ENCODE measurements around the gene PTPRG.
"Not testable (repeated sequence)": the region's sequence is repeated elsewhere in the genome, so short reads cannot be mapped to it uniquely, and the experiment has no call there.

PTPRG gene

DNA sequence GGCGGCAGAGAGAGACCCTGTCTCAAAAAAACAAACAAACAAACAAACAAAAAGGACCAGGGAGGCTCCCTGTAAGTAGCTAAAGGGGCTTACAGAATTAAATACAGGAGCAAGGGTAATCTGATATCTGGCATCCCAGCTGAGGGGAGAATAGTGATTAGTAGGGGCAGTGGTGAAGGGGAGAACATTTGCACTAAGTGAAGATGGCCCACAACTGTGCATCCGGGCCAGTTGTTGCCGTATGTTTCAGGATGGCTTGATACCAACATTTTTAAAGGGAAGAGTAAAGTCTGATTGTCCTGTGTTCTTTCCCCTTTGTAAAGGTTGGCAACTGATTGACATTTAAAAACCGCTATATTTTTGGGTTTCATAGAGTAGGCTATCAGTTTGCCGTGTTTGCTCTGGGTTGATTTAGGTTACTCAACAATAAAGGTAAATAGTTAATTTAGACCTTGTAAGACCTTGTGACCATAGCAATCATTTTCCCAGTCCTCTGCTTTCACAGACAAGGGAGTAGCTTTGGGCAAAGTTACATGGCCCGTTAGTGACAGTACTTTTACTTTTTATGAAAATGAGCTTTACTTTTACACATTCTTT is 167.8 kb downstream of the PTPRG start:
- no peak for DNase-seq

DNA sequence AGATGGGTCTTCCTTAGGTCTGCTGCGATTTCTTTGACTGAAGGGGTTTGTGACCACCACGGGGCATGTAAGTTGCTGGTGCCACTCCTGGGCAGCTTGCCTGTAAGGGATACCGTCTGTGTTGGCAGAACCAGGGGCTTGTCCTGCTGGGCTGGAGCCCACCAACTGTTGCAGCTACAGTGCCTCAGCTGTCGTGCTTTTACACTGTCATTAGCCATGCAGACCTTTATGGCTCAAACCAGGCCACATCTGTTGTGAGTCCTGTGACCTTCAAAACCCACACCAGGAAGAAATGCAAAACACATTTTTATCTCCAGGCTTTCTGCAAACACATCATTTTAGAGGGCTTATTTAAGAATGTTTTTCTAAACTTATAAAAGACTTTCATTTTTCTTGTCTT is 168.7 kb downstream of the PTPRG start:
- no peak for DNase-seq

DNA sequence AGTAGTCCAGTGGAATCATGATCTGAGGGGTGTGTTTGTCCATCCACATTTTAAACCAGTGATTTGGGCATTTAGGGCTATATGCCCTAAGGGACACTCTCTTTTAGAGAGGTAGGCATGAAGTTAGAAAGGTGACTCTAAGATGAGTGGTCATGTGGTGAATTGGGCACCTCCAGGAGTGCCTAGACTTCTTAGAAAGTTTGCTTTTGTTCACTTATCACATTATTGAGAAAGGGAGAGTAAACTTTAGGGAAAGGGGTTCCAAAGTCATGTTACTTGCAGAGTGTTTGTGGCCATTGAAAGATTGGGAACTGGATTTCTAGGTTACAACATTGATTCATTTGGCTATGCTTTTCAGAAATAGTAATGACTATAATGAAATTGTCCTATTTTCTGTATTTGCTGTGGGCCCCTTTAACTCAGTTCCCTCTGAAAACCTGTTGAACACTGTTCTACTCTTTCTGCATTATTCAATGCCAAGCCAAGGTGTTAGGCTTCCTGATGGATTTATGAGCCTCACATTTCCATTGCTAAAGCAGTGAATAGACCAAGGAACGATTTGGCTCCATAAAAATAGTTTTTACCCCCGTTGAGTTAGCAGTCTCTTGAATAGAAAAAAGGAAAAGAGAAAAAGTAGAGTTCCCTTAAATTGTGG is 169.3 kb downstream of the PTPRG start:
- no peak for DNase-seq

DNA sequence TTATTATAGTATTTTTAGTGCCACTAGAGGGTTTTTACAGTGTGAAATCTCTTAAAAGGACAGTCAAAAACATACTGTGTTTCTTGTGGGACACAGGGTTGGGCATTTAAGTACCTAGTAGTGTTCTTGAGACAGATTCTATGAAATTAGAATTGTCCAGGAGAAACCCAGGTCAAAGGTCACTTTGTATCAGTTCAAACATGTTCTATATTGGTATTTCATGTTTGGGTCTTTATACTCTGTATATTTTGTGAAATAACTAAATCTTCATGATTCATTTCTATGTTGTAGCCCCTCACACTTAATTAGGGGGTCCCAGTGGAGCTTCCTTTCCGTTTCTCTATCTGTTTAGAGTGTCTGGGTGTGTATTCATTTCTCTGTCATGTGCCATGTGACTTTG is 171.6 kb downstream of the PTPRG start:
- no peak for DNase-seq

DNA sequence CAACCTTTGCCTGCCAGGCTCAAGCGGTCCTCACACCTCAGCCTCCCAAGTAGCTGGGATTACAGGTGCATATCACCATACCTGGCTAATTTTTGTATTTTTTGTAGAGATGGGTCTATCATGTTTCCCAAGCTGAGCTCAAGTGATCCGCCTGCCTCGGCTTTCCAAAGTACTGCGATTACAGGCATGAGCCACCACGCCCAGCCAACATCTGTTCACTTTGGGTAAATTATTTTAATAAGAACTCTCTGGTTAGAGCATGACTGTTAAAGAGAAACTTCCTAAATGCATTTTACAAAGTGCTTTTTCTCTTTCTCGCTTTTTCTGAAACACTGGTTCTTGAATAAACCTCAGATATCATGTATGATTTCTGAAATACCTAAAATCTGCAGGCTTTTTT is 172.5 kb downstream of the PTPRG start:
- DNase-seq, result no peak

DNA sequence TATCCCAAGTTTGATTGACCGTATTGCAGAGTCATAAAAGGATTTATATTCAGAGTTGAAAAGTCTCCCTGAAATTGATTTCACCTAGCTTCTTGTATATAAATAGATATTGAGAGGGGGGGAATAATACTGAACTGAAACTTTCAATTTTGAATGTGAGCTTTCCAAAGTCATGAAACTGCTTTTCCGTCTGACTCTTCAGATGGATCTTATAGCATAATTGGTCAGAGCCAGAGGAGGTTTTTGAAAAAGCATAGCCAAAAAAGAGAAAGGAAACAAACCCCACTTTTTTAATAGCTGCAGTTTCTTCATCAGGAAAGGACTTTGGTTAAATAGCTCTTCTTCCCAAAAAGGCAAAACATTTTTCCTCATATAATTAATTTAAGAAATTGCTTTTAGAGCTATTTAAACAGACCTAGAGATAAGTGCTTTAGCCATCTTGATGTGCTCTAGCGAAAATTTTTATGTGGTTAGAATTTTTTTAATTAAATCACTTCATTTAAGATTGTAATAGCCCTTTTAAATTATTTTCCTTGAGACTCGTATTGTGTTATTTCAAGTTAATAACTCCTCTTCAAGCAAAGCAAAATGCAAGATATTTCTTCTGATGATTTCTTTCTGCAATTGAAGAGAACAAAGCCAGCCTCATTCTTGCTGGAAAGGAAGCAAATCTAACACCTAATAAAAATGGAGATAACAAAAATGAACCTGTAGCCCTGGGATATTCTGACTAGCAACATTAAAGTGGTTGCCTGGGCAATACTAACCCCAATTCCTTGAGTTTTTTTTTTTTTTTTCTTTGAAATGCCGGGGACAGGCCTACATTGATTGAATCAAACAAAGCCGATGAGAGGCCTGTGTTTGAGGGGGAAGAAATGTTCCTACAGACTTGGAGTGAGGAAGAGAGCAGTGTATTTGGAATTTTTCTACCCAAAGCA is 173.6 kb downstream of the PTPRG start:
- DNase-seq, result no peak

DNA sequence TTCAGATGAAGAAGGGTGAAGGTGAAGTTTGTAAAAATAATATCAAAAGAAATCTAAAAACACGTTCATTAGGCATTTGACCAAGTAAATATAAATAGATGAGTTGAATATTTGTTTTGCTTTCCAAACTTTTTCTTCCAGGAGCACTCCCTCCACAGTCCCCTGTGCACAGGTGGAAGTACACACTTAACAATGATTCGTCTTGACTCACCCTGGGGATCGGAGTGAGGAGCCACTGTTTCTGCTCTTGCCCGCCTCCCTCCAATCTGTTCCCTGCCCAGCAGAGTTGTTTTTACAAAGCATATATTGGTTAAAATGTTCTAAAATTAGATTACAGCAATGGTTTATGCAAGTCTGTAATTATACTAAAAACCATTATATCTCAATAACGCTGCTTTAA is 175.1 kb downstream of the PTPRG start:
- no peak for DNase-seq

DNA sequence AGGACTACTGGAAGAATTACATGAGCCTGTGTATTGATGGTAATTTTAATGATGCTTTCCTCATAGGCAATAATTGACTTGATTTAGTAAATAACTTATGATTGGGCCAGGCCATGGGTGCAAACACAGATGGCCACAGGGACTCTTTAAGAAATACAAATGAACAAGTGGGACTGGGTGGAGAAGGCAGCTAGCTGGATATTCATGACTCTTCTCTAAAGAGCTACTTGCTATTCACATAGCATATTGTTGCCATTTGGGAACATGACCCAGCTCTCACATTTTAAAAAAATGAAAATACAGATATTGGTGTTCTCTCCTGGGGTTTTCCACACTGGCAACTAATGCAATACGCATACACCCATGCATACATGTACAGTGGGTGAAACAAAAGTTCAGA is 178.3 kb downstream of the PTPRG start:
- no peak for DNase-seq

DNA sequence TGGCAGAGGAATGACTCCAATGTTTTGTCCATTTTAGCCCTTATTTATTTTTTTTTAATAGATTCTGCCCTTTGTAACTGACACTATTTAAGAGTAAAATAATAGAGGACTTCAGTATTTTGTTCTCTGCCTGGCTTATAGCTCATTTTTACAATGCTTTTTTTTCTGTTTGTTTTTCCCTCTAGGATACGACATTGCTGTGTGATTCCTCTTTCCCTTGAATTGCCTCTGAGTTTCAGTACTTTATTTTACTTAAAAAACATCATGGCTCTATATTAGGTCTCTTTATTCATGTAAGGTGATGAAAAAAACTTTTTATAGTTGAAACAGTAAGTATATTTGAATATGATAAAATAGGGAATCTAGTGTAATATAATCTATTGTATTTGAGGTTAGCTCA is 179.1 kb downstream of the PTPRG start:
- no peak for DNase-seq

DNA sequence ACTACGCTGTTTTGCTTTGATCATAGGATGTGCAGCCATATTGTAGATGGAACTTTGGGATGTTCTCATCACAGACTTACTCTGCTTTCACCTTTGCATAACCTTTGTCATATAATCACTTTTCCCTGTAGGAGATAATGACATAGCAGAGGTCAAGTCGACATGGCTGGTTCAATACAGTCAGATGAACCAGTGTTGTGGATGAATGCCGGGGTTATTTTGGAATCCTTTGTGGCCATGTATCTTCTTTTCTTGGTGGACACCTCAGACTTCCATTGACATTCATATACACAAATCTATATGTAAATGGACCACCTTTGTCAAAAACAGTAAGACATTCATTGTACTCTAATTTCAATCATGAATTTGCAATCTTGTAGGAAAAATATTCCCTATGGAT is 180.2 kb downstream of the PTPRG start:
- DNase-seq, result no peak

DNA sequence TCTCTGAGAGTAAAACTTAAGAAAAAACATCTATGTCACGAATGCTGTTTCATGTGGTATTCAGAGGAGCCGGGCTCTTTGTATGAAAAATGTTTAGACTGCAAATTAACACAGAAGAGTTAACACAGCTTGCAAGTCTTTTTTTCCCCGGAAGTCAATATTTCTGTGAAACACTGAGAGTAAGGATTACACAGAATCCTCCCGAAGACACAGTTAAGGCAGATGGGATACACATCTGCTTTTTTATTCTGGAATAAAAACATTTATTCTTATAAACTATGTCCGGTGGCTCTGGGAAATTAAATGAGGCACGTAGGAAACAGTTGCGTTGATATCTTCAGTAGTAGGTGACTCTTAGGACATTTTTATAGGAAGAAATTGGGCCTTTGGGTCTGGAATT is 180.6 kb downstream of the PTPRG start:
- DNase-seq, result no peak

DNA sequence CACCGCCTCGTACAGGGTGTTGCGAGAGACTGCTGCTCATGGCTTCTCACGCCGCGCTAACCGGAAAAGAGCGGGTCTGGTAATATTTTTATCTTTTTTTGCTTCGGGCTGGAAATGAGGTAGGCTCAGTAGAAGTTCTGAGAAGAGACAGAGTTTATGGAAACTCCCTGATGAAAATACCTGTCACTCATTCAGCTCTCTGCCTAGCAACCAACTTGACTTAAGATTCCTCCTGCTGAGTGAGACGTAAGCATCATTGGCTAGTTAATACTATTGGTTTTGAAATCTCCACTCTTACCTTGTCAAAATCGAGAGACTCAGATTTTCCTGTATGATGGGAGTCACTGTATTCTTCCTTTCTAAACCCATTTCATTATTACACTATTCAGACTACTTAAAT is 181.7 kb downstream of the PTPRG start:
- DNase-seq, result no peak

DNA sequence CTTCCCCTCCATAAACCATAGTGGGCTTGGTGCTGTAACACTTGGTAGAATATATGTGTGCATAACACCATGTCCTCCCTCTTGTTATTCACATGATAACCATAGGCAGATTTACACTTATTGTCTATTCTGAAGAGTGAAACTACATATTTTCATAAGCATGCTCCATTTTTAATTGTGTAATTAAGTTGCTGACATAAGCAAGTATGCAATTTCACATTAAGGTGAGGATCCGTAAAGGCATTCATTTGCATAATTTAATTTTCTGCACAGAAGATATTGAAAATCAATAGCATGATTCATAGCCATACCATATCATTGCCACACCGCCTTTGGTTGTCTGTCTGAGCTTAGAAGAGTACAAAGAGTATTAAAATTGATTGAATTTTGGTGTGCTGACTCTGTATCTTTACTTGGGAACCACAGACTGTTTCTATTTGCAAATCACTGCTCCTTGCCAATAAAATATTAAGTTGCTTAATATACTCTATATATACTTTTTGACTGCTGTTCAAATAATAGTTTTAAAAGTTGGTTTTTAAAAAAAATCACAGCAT is 182.4 kb downstream of the PTPRG start:
- no peak for DNase-seq

DNA sequence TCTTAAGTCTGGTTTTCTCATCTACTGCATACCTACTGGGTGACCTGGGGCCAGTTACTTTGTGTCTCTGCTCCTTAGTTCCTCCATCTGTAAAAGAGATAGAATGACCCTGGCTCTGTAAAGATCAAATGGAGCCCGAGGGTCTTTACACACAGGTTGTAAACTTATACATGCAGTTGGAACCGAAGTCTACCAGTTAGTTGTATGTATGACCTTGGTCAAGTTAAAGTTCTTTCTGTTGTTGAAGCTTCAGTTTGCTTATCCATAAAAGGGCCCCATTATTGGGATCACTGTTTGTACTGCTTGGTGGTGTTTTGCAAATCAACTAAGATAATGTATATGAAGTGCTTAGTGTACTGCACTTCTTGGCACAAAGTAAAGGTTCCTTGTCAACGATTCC is 186.9 kb downstream of the PTPRG start:
- DNase-seq, result no peak

DNA sequence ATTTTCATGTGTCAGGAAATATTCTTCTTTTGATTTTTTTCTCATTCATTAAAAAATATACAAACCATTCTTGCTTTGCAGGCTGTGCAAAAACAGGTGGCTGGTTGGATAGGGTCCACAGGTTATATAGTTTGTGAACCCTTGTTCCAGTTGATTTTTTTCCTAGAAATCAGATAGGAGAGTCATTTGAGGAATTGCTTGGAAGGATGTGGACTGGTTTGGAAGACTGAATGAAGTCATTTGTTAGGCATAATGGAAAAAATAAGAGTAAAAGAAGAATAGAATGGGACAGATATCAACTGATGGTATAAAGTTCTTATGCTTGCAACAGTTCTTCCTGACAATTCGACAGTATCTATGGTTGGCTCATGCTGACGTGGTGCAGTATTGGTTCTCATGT is 189.4 kb downstream of the PTPRG start:
- DNase-seq, result no peak

DNA sequence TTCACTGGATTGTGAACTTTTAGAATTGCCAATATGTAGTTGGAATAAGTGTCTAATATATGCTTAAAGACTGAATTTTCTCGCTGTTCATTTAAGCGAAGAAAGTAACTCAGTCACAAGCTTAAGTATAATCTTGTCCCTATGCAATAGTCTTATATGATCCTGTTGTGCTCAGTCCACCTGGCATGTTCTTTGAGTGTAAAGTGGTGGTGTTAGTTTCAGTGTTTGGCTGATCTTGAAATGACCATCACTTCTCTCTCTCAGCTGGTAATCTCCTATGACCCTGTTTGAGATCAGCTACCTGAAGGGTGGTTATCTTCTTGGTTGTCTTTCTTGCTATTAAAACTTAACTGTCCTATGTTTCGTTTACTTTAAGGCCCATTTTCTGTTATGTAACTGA is 197.5 kb downstream of the PTPRG start:
- no peak for DNase-seq

DNA sequence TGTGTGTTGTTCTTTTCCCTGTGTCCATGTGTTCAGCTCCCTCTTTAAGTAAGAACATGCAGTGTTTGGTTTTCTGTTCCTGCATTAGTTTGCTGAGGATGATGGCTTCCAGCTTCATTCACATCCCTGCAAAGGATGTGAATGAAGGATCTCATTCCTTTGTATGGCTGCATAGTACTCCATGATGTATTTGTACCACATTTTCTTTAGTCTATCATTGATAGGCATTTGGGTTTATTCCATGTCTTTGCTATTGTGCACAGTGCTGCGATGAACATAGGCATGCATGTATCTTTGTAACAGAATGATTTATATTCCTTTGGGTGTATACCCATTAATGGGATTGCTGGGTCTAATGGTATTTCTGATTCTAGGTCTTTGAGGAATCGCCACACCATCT is 199.4 kb downstream of the PTPRG start:
- not testable (repeated sequence) for DNase-seq

DNA sequence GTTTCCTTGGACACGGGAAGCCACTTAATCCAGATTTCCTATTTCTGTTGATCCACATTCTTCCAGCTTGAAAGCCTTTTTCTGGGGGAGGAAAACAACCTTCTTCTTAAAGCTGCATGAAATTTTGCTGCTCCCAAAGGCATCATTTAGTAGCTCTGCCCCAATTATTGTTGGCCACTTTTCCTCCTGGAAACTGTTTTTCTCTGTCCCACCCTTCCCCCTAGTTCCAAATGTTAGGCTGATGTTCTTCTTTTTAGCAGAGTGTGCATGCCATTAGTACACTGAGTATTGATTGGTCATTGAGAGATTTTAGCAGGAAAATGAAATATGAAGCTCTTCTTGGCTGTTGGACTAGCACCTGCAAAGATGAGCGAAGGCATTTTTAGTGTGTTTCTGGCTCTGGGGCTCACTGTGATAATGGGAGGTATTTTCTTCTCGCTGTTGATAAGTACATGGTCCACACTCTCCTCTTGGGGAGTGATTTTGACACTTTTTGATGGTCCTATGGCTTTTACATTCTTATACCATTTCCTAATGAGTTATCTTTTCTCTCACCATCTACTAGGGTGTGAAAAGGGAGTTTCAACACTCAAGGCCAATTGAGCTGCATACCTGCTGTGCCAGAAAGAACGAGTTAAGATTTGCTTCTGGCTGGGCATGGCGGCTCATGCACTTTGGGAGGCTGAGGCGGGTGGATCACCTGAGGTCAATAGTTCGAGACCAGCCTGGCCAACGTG is 200.5 kb downstream of the PTPRG start:
- no peak for DNase-seq

DNA sequence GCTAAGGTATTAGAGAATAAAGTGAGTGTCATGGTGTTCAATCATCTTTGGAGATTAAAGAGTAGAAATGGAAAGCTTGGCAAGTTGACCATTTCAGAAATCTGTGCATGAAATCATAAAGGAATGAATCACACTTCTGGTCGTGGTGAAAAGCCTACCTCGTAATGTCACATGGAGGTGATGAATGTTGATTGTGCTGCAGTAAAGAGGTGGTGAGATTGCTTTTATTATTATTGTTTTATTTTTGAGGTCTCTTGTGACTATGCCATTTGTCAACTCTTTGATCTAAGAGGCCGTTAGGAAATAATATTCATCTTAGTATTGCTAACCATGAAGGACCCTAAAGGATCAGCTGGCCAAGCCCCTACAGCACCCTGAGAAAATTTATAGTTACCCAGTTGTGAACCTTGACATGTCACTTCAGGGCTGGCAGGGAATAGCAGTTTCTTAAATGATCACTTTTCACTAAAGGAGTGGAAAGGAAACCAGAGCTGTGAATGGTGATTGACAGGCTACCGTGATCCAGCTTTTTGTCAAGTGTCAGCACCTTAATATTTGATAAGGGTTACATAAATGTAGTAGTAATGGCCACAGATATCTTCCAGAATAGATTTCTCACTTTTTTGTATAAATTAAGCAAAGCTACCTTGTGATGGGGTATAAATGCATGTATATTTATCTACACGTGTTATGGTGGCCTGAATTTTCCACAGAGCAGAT is 203.9 kb downstream of the PTPRG start:
- no peak for DNase-seq

DNA sequence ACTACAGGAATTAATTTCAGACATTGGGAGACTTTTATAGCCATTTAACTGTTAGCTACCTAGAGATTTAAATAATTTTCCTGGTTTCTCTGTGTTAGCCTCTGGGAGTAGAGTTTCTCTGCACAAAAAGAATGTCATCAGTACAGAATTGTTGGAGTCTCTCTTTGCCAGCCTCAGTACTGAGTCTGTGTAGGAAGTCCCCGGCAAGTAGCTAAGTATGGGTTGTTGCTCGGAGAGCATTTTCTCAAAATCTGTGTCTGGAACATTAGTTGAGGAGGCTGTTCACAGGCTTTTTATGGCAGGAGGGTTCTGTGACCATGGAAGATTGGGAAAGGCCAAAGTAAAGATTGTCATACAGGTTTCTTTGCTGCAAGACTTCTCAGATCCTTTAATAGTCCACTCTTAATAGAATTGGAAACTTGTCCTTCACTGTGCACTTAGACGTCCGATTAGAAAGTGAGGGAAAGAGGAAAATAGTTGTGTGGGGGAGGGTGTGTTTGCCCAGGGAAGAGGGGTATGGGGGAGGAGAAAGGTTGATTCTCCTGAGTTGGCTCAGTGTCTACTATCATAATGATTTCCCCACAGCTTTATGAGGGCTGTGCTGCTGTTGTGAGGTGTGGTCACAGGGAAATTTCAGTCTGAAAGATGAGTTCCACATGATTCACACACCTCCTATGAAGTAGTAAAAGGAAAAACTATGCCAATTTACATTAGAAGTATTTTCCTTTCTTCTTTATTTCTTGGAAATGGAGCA is 207.1 kb downstream of the PTPRG start:
- DNase-seq, result no peak

DNA sequence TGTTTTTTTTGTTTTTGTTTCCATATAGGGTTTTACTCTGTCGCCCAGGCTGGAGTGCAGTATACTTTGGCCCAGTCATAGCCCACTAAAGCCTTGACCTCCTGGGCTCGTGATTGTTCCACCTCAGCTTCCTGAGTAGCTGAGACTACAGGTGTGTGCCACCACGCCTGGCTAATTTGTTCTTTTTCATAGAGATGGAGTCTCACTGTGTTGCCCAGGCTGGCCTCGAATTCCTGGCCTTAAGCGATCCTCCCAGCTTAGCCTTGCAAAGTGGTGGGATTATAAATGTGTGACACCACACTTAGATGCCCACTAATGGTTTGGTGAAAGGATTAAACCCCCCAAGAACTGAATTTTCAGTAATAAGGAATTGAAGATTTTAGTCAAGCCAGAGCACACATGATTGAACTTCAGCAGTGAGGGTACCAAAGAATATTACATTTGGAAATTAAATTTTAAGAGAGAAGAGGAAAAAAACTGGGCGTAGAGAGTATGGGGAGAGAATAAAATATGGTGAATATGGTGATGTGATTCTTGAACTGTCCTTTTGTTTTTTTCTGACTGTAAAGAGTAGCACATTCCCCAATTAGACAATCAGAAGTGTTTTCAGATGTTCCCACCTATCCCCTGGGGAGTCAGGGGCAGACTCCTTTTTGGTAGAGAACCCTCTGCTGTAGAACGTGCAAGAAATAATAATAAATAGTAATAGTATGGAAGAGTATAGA is 208.1 kb downstream of the PTPRG start:
- no peak for DNase-seq

Measured in activated CD4-positive, CD25-positive, alpha-beta regulatory T cell (primary cell).